Adrenal gland (tissue), 12 donors: ENCODE measurements around the gene GPC3. TPM values are rescaled to one million over a fixed set of nuclear protein-coding genes. Genes with fewer than 3 reads are reported as not detected.

ENCODE experiments used
- DNase-seq, 7 donors: peaks; one replicate each; pipeline ENCODE4 v3.0.0-alpha.2; 2019 to 2020
- H3K27ac ChIP-seq, 5 donors: fragments of 200-600 bp; sonication (generic) in 4 of 5; 1 replicate in 3 of 5; 2 replicates in 2 of 5; pipeline versions ENCODE4 v1.5.1 to v1.8.0; 2016 to 2020; ENCODE audit warnings: mild to moderate bottlenecking in 1 of 5
- H3K27me3 ChIP-seq: fragments of 200-600 bp; 2 replicates; pipeline ENCODE4 v1.8.0; 2021
- H3K36me3 ChIP-seq, 2 donors: fragments of 200-600 bp; replicated peaks in 1 of 2; 1 replicate in 1 of 2; 2 replicates in 1 of 2; pipeline versions ENCODE4 v1.5.1 to v1.8.0; 2018 to 2022
- H3K4me1 ChIP-seq, 2 donors: fragments of 200-600 bp; replicated peaks in 1 of 2; 1 replicate in 1 of 2; 2 replicates in 1 of 2; pipeline versions ENCODE4 v1.5.1 to v1.8.0; 2018 to 2021
- H3K4me3 ChIP-seq, 4 donors: fragments of 200-600 bp; sonication (generic) in 3 of 4; one replicate each; pipeline ENCODE4 v1.5.1; 2016 to 2018
- H3K9me3 ChIP-seq, 3 donors: fragments of 200-600 bp; sonication (generic) in 1 of 3; replicated peaks in 1 of 3; 1 replicate in 2 of 3; 2 replicates in 1 of 3; pipeline versions ENCODE4 v1.5.1 to v1.8.0; 2016 to 2021
- CTCF ChIP-seq, 6 experiments: fragments of 450-650 bp in 4 of 6; fragments of 200-600 bp in 2 of 6; sonication (generic) in 1 of 6; IDR thresholded peaks; 1 replicate in 5 of 6; 2 replicates in 1 of 6; pipeline versions ENCODE4 v1.5.1 to v1.8.0; 2016 to 2021; ENCODE audit warnings: antibody characterized with exemption in 6 of 6, mild to moderate bottlenecking in 2 of 6, moderate library complexity in 1 of 6
- POLR2A ChIP-seq, 2 donors: fragments of 450-650 bp; IDR thresholded peaks; one replicate each; pipeline ENCODE4 v1.6.1; 2017; ENCODE audit warnings: antibody characterized with exemption in 2 of 2, mild to moderate bottlenecking in 2 of 2, moderate library complexity in 1 of 2
- WGBS, 4 donors: extraction: QIAGEN DNeasy Blood & Tissue Kit in 2 of 4; methylation state at CpG; one replicate each; pipeline versions ENCODE4 v1.1.5 to v1.1.7; 2013 to 2017; 5-methylcytosine and 5-hydroxymethylcytosine counted together
- intact Hi-C, 2 donors: fragments of 100-400 bp; cut with DNase I; formaldehyde crosslinking; loops; one replicate each; pipeline versions ENCODE4 v1.14.1 to v1.15.0; 2022 to 2023
- polyA plus RNA-seq, 3 donors: library from polyadenylated mRNA; stranded (reverse); fragments of 200-250 nt in 2 of 3; fragments of 350-450 nt in 1 of 3; fragmentation: Illumina TruSeq in 1 of 3; extraction: RNeasy Lipid Tissue Mini Kit (QIAGEN cat#74804) in 1 of 3; gene quantifications; one replicate each; pipeline ENCODE4 v1.2.3, GENCODE V29; 2013 to 2014
- total RNA-seq, 9 donors: library from RNA; depleted of rRNA in 4 of 9; stranded (reverse); fragments of >200 nt in 4 of 9; fragments of 120-200 nt in 1 of 9; fragmentation: NEBNext Ultra II Directional in 1 of 9; extraction: Animal tissue kit (Norgen Biotek cat#: 25700) in 1 of 9; gene quantifications; one replicate each; pipeline versions ENCODE4 v1.1.0 to v1.2.4, GENCODE V29; 2013 to 2023
- donor health status: healthy with polysubstance abuse.
- donor health status: Bipolar disorder and iron deficiency.
- donor health status: DM: yes; HTN: yes; CAD: no.
- donor health status: DM: no; HTN: no; CAD: no.
- donor health status: DM: no; HTN: no; CAD: no.
- donor health status: DM: yes; HTN: yes; CAD: no.

Gene GPC3
- total and polyA plus RNA-seq, 12 donors, result 3.5 to 56.7 (median 20.9) TPM

GRCh38 chrX:133698298-133698697 is 287.1 kb downstream of the GPC3 start:
- WGBS, 4 donors, result 30 to 61% (median 51%) methylated on average over 2 of the region's 2 CpGs
- no peak for DNase-seq
- Histone ChIP-seq H3K27ac (no peak overlapping the region), H3K4me1 (no peaks in the 10 kb centered on the region), H3K36me3 (no peaks in the 10 kb centered on the region), H3K9me3 (no peaks in the 10 kb centered on the region), H3K27me3 (peaks cover 8% of the 10 kb centered on the region), H3K4me3 (no peak overlapping the region)
- TF ChIP-seq POLR2A (IDR thresholded peaks at IDR 0.05) (no peak), CTCF (IDR thresholded peaks at IDR 0.05) (no peak)
- intact Hi-C loops, result no loop called here

GRCh38 chrX:133697656-133698055 is 287.7 kb downstream of the GPC3 start:
- no peaks in the 10 kb centered on the region for H3K9me3 ChIP-seq
- H3K4me1 ChIP-seq, result no peaks in the 10 kb centered on the region
- H3K36me3 ChIP-seq, result no peaks in the 10 kb centered on the region
- peaks cover 8% of the 10 kb centered on the region for H3K27me3 ChIP-seq
- H3K4me3 ChIP-seq, result no peak overlapping the region
- WGBS, 4 donors, result 27 to 81% (median 62%) methylated on average over 3 of the region's 3 CpGs
- intact Hi-C loops, result no loop called here
- no peak overlapping the region for H3K27ac ChIP-seq
- DNase-seq, result no peak
- no peak for TF ChIP-seq CTCF (IDR thresholded peaks at IDR 0.05)
- no peak for TF ChIP-seq POLR2A (IDR thresholded peaks at IDR 0.05)

- no peak for TF ChIP-seq POLR2A (IDR thresholded peaks at IDR 0.05)
- no peak for TF ChIP-seq CTCF (IDR thresholded peaks at IDR 0.05)
- WGBS, 4 donors, result 81 to 100% (median 85%) methylated on average over 1 of the region's 1 CpG
- H3K4me1 ChIP-seq, result no peaks in the 10 kb centered on the region
- no peak overlapping the region for H3K27ac ChIP-seq
- H3K27me3 ChIP-seq, result peaks cover 12% of the 10 kb centered on the region
- no peak overlapping the region for H3K4me3 ChIP-seq
- H3K9me3 ChIP-seq, result no peaks in the 10 kb centered on the region
- DNase-seq, result no peak
- intact Hi-C loops, result no loop called here
- no peaks in the 10 kb centered on the region for H3K36me3 ChIP-seq
Measured at GRCh38 chrX:133689997-133690599, 295.3 kb downstream of the GPC3 start.

GRCh38 chrX:133685822-133686221 is 299.6 kb downstream of the GPC3 start:
- H3K4me3 ChIP-seq, result no peak overlapping the region
- DNase-seq, result peak in 1 of 7 donors; percentile 41
- 34 to 79% (median 63%) methylated on average over 3 of the region's 3 CpGs; no CpG with 5 or more reads in 1 of the 4 donors for WGBS, 4 donors
- no peak overlapping the region for H3K27ac ChIP-seq
- H3K36me3 ChIP-seq, result no peaks in the 10 kb centered on the region
- TF ChIP-seq POLR2A (IDR thresholded peaks at IDR 0.05), result no peak
- TF ChIP-seq CTCF (IDR thresholded peaks at IDR 0.05), result no peak
- H3K27me3 ChIP-seq, result peaks cover 20% of the 10 kb centered on the region
- no peaks in the 10 kb centered on the region for H3K4me1 ChIP-seq
- H3K9me3 ChIP-seq, result no peaks in the 10 kb centered on the region
- intact Hi-C loops, result no loop called here
